Uterus (tissue), 4 donors: ENCODE results near the gene WNT7A. TPM values are rescaled to one million over a fixed set of nuclear protein-coding genes. Genes with fewer than 3 reads are reported as not detected.

Experiments used
- DNase-seq, 2 donors: peaks; one replicate each; pipeline ENCODE4 v3.0.0-alpha.2; 2019 to 2020
- H3K27ac ChIP-seq, 2 donors: fragments of 200-600 bp; sonication (generic); 1 replicate in 1 of 2; 2 replicates in 1 of 2; pipeline ENCODE4 v1.5.1; 2016 to 2018
- H3K27me3 ChIP-seq, 2 donors: fragments of 200-600 bp; sonication (generic); one replicate each; pipeline ENCODE4 v1.5.1; 2018 to 2019; ENCODE audit warnings: control low read depth in 1 of 2
- H3K36me3 ChIP-seq, 2 donors: fragments of 200-600 bp; sonication (generic); one replicate each; pipeline ENCODE4 v1.5.1; 2019; ENCODE audit warnings: control low read depth in 1 of 2
- H3K4me1 ChIP-seq, 2 donors: fragments of 200-600 bp; sonication (generic); one replicate each; pipeline ENCODE4 v1.5.1; 2018 to 2019; ENCODE audit warnings: control low read depth in 1 of 2
- H3K4me3 ChIP-seq, 2 donors: fragments of 200-600 bp; sonication (generic); 1 replicate in 1 of 2; 2 replicates in 1 of 2; pipeline ENCODE4 v1.5.1; 2018 to 2019; ENCODE audit warnings: mild to moderate bottlenecking in 1 of 2
- H3K9me3 ChIP-seq, 2 donors: fragments of 200-600 bp; sonication (generic); one replicate each; pipeline ENCODE4 v1.5.1; 2019; ENCODE audit warnings: control low read depth in 1 of 2
- CTCF ChIP-seq, 4 experiments: fragments of 200-600 bp in 2 of 4; fragments of 450-650 bp in 2 of 4; sonication (generic) in 2 of 4; IDR thresholded peaks; one replicate each; pipeline ENCODE4 v1.5.1; 2016 to 2019; ENCODE audit warnings: antibody characterized with exemption in 4 of 4, mild to moderate bottlenecking in 2 of 4, moderate library complexity in 1 of 4
- POLR2A ChIP-seq, 2 donors: fragments of 450-650 bp; IDR thresholded peaks; one replicate each; pipeline ENCODE4 v1.6.1; 2016; ENCODE audit warnings: antibody characterized with exemption in 2 of 2, mild to moderate bottlenecking in 1 of 2, moderate library complexity in 1 of 2
- intact Hi-C: fragments of 100-400 bp; cut with DNase I; formaldehyde crosslinking; loops from one replicate; pipeline ENCODE4 v1.15.1; 2023; ENCODE audit warnings: low total_unique reads
- total RNA-seq, 4 donors: library from RNA; depleted of rRNA in 3 of 4; stranded (reverse); fragments of >200 nt in 3 of 4; gene quantifications; one replicate each; pipeline versions ENCODE4 v1.1.0 to v1.2.4, GENCODE V29; 2014 to 2023
- donor health status: DM: yes; HTN: yes; CAD: no.

WNT7A gene
- total RNA-seq, 4 donors from 2014 or later = 0.21 to 19.8 (median 0.26) TPM; not detected in 1

- intact Hi-C loops = no loop called here
- peaks cover 0 to 21% of the 10 kb centered on the region in 2 donors for H3K9me3 ChIP-seq
- H3K4me1 ChIP-seq = no peaks in the 10 kb centered on the region
- no peak overlapping the region for H3K4me3 ChIP-seq
- H3K36me3 ChIP-seq = no peaks in the 10 kb centered on the region
- H3K27ac ChIP-seq = no peak overlapping the region
- no peak for DNase-seq
- TF ChIP-seq CTCF (IDR thresholded peaks at IDR 0.05) (no peak), POLR2A (IDR thresholded peaks at IDR 0.05) (no peak)
- no peaks in the 10 kb centered on the region for H3K27me3 ChIP-seq
Measured at GRCh38 chr3:13818919-13819318, 61.0 kb downstream of the WNT7A start.

DNA sequence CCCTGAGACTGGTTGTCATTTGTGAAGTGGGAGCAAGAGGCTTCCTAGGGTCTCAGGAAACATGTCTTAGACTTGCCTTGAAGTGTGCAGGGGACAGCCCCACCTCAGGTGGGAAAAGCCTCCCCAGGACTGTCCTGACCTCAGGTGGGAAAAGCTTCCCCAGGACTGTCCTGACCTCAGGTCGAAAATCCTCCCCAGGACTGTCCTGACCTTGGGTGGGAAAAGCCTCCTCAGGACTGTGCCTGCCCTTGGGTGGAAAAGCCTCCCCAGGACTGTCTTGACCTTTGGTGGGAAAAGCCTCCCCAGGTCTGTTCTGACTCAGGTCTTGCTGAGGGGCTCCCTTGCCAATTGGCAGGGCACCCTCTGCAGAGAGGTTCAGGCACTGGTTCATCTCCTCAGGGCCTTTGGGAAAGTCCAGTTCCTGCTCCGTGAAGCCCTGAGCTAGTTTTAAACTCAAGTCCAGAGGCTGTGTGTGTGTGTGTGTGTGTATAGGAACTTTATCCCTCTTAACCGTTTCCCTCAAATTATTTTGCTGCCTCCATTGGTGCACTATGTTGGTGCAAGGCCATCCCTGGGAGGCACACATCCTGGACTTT lies 64.7 kb downstream of the WNT7A start:
- no peaks in the 10 kb centered on the region for H3K27me3 ChIP-seq
- H3K36me3 ChIP-seq = no peaks in the 10 kb centered on the region
- no peak for DNase-seq
- no peak overlapping the region for H3K4me3 ChIP-seq
- no peak for TF ChIP-seq CTCF (IDR thresholded peaks at IDR 0.05)
- TF ChIP-seq POLR2A (IDR thresholded peaks at IDR 0.05) = no peak
- no peak overlapping the region for H3K27ac ChIP-seq
- H3K9me3 ChIP-seq = peaks cover 0 to 21% of the 10 kb centered on the region in 2 donors
- H3K4me1 ChIP-seq = no peaks in the 10 kb centered on the region
- intact Hi-C loops = no loop called here

GRCh38 chr3:13812034-13812471 lies 67.8 kb downstream of the WNT7A start:
- TF ChIP-seq POLR2A (IDR thresholded peaks at IDR 0.05) (no peak), CTCF (IDR thresholded peaks at IDR 0.05) (no peak)
- H3K4me3 ChIP-seq = no peak overlapping the region
- H3K36me3 ChIP-seq = no peaks in the 10 kb centered on the region
- peaks cover 0 to 21% of the 10 kb centered on the region in 2 donors for H3K9me3 ChIP-seq
- H3K4me1 ChIP-seq = no peaks in the 10 kb centered on the region
- DNase-seq = no peak
- intact Hi-C loops = no loop called here
- H3K27ac ChIP-seq = no peak overlapping the region
- H3K27me3 ChIP-seq = no peaks in the 10 kb centered on the region

DNA sequence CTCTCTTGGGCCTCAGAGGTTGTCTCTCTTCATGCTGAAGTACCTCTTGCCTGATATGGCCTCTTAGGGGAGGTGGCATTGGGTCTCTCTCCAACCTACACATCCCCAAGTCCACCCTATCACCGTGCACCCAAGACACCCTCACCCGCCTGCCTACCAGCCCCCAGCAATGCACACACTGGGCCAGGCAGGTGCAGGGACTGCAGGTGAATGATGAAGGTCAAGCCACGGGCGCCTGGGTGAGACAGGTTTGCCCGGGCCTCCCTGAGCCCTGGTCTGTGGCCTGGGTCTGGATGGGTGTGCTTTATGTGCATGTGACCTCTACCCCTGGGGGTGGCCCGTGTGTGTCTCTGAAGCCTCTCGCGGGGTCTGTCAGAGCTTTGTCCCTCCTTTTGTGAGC lies 68.3 kb downstream of the WNT7A start:
- Histone ChIP-seq H3K36me3 (no peaks in the 10 kb centered on the region), H3K27ac (no peak overlapping the region), H3K4me3 (no peak overlapping the region), H3K27me3 (no peaks in the 10 kb centered on the region), H3K9me3 (peaks cover 0 to 20% of the 10 kb centered on the region in 2 donors), H3K4me1 (no peaks in the 10 kb centered on the region)
- intact Hi-C loops = no loop called here
- TF ChIP-seq CTCF (IDR thresholded peaks at IDR 0.05) (no peak), POLR2A (IDR thresholded peaks at IDR 0.05) (no peak)
- no peak for DNase-seq

- TF ChIP-seq POLR2A (IDR thresholded peaks at IDR 0.05) = no peak
- no peak for TF ChIP-seq CTCF (IDR thresholded peaks at IDR 0.05)
- intact Hi-C loops = no loop called here
- H3K9me3 ChIP-seq = peaks cover 0 to 3% of the 10 kb centered on the region in 2 donors
- H3K36me3 ChIP-seq = no peaks in the 10 kb centered on the region
- no peaks in the 10 kb centered on the region for H3K4me1 ChIP-seq
- DNase-seq = no peak
- H3K27ac ChIP-seq = no peak overlapping the region
- H3K4me3 ChIP-seq = no peak overlapping the region
- H3K27me3 ChIP-seq = no peaks in the 10 kb centered on the region
Measured at GRCh38 chr3:13808550-13808949, 71.3 kb downstream of the WNT7A start.
